Smooth muscle cell (in vitro differentiated cells): ENCODE measurements around the gene CCHCR1. TPM values are rescaled to one million over a fixed set of nuclear protein-coding genes. Genes with fewer than 3 reads are reported as not detected.

Experiments used
- DNase-seq: peaks from one replicate; lab custom pipeline; 2025; ENCODE audit not compliant: unreplicated experiment; lab: John Stamatoyannopoulos, UW
- H2AFZ ChIP-seq: fragments of 200-600 bp; sonication (generic); 2 replicates; pipeline ENCODE4 v1.6.0; 2016; ENCODE audit warnings: antibody characterized with exemption, low read depth, mild to moderate bottlenecking
- H3F3A ChIP-seq: fragments of 200-600 bp; sonication (generic); 2 replicates; pipeline ENCODE4 v1.6.0; 2017; ENCODE audit warnings: antibody characterized with exemption, low read depth
- H3K27ac ChIP-seq: fragments of 200-600 bp; sonication (generic); 2 replicates; pipeline ENCODE4 v1.5.1; 2016; ENCODE audit warnings: low read depth, mild to moderate bottlenecking
- H3K27me3 ChIP-seq: fragments of 200-600 bp; sonication (generic); 2 replicates; pipeline ENCODE4 v1.6.1; 2016; ENCODE audit warnings: low read depth, mild to moderate bottlenecking
- H3K36me3 ChIP-seq: fragments of 200-600 bp; sonication (generic); 2 replicates; pipeline ENCODE4 v1.5.1; 2016; ENCODE audit warnings: low read depth
- H3K4me1 ChIP-seq: fragments of 200-600 bp; sonication (generic); 2 replicates; pipeline ENCODE4 v1.5.1; 2016; ENCODE audit warnings: low read depth
- H3K4me2 ChIP-seq: fragments of 200-600 bp; sonication (generic); 2 replicates; pipeline ENCODE4 v1.6.0; 2016; ENCODE audit warnings: mild to moderate bottlenecking
- H3K4me3 ChIP-seq: fragments of 200-600 bp; sonication (generic); 2 replicates; pipeline ENCODE4 v1.5.1; 2016; ENCODE audit warnings: mild to moderate bottlenecking
- H3K79me2 ChIP-seq: fragments of 200-600 bp; sonication (generic); 2 replicates; pipeline ENCODE4 v1.6.0; 2016; ENCODE audit warnings: low read depth, mild to moderate bottlenecking
- H3K9ac ChIP-seq: fragments of 200-600 bp; sonication (generic); 2 replicates; pipeline ENCODE4 v1.6.0; 2016; ENCODE audit warnings: low read depth
- H3K9me3 ChIP-seq: fragments of 200-600 bp; sonication (generic); replicated peaks from 2 replicates; pipeline ENCODE4 v1.5.1; 2016; ENCODE audit warnings: low read depth
- H4K20me1 ChIP-seq: fragments of 200-600 bp; sonication (generic); 2 replicates; pipeline ENCODE4 v1.6.0; 2016; ENCODE audit warnings: low read depth
- CTCF ChIP-seq: fragments of 200-600 bp; sonication (generic); IDR thresholded peaks from 2 replicates; pipeline ENCODE4 v1.5.1; 2017; ENCODE audit warnings: borderline replicate concordance, mild to moderate bottlenecking, antibody characterized with exemption; ENCODE audit not compliant: insufficient read depth, poor library complexity, severe bottlenecking
- WGBS: methylation state at CpG from one replicate; pipeline ENCODE4 v1.1.7; 2016; ENCODE audit warnings: low lambda C conversion rate; 5-methylcytosine and 5-hydroxymethylcytosine counted together
- polyA plus RNA-seq: library from polyadenylated mRNA; unstranded; fragments of >200 nt; fragmentation: Nextera tagmentation; extraction: Ambion mirVana; gene quantifications from 2 replicates; pipeline ENCODE4 v1.2.1, GENCODE V29; 2016
- total RNA-seq: library from RNA; depleted of rRNA; stranded (reverse); fragments of >200 nt; gene quantifications from 2 replicates; pipeline ENCODE4 v1.2.3, GENCODE V29; 2014

Gene CCHCR1
- total and polyA plus RNA-seq, 2 experiments from 2014 or later: 8.2 to 15.0 TPM

- Histone ChIP-seq H3K9ac (no peak overlapping the region), H3K4me3 (no peak overlapping the region), H3K4me1 (peaks cover 12% of the 10 kb centered on the region), H3K9me3 (no peaks in the 10 kb centered on the region), H3K27ac (no peak overlapping the region), H3K79me2 (no peaks in the 10 kb centered on the region), H3K4me2 (no peak overlapping the region), H4K20me1 (no peaks in the 10 kb centered on the region), H2AFZ (no peak overlapping the region), H3F3A (peaks cover 7% of the 10 kb centered on the region), H3K27me3 (no peaks in the 10 kb centered on the region), H3K36me3 (no peaks in the 10 kb centered on the region)
- DNase-seq: no peak
- TF ChIP-seq CTCF: no peak
- 99% methylated on average over 7 of the region's 7 CpGs for WGBS
These were observed 39.4 kb downstream of the CCHCR1 start for GRCh38 chr6:31118178-31118577.

DNA sequence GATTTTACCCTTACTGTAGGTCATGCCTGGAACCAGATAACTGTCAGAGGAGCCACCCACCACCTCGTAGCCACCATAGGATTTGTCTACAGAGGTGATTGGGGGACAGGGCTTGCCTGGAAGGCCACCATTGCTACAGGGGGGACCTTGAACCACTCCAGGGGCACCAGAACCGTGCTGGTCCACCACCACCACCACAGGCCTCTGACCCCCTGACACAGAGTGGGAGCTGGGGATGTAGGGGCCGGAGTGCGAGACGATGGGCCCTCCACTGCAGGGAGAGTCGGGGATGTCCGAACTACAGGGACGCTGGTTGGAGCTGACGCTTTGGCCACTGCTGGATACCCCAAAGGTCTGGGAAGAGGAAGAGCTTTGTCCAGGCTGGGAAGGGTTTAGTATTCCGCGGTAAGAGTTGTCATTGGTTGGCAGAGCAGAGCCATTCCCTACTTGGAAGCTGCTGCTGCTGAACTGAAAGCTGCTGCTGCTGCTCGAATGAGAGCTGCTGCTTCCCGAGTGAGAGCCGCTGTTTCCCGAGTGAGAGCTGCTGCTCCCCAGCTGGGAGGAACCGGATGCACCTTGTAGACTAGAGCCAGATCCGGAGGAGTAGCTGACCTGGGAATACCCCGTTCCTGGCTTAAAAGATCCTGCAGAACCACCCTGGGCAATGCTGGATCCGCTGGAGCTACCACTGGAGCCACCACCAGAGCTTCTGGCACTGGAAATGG lies 40.8 kb downstream of the CCHCR1 start:
- Histone ChIP-seq H3K4me3 (no peak overlapping the region), H3K79me2 (no peaks in the 10 kb centered on the region), H3F3A (peaks cover 8% of the 10 kb centered on the region), H3K27ac (no peak overlapping the region), H3K9me3 (no peaks in the 10 kb centered on the region), H3K9ac (no peak overlapping the region), H3K27me3 (no peaks in the 10 kb centered on the region), H3K4me1 (peaks cover 12% of the 10 kb centered on the region), H2AFZ (no peak overlapping the region), H3K36me3 (no peaks in the 10 kb centered on the region), H3K4me2 (no peak overlapping the region), H4K20me1 (no peaks in the 10 kb centered on the region)
- TF ChIP-seq CTCF: no peak
- WGBS: 92% methylated on average over 19 of the region's 19 CpGs
- DNase-seq: no peak

DNA sequence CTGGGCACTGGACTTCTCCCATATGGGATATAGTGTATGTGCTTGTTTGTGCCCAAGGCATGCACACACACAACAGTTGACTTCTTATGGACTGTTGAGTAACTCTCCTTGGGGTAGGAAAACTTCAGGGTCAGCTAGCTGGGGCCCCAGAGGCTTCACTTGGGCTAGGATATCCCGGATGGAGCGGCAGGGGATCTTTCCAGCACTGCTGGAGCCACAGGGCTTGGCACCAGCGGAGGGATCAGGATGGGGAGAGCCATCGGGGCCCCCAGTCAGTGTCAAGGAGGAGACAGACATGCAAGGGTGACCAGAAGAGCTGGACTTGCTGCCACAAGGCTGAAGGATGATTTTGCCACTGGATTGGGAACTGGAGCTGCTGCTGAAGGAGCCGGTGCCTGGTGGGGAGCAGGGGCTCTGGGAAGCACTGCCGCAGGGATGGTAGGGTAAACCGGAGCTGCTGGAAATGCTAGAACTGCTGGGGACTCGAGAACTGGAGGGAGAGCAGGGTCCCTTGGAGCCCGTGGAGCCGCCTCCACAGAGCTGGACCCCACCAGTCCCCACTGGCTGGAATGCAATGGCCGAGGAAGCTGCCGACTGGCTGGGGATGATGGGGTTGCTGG lies 41.6 kb downstream of the CCHCR1 start:
- 98% methylated on average over 12 of the region's 12 CpGs for WGBS
- Histone ChIP-seq H3K36me3 (no peaks in the 10 kb centered on the region), H3K27me3 (no peaks in the 10 kb centered on the region), H2AFZ (no peak overlapping the region), H3F3A (peaks cover 8% of the 10 kb centered on the region), H3K79me2 (no peaks in the 10 kb centered on the region), H3K9me3 (no peaks in the 10 kb centered on the region), H3K4me3 (no peak overlapping the region), H3K4me2 (no peak overlapping the region), H3K27ac (no peak overlapping the region), H3K9ac (no peak overlapping the region), H4K20me1 (no peaks in the 10 kb centered on the region), H3K4me1 (peaks cover 14% of the 10 kb centered on the region)
- no peak for DNase-seq
- no peak for TF ChIP-seq CTCF
